Neutrophil (primary cell): ENCODE results near the gene MYO1A.
A peak's percentile ranks its signal among the peaks of the same experiment; 100 is the strongest.

ENCODE experiments used
- H3K27ac ChIP-seq: fragments of 200-600 bp; sonication (generic); 2 replicates; pipeline ENCODE4 v1.5.1; 2016; ENCODE audit warnings: mild to moderate bottlenecking, moderate library complexity
- H3K27me3 ChIP-seq: fragments of 200-600 bp; sonication (generic); 2 replicates; pipeline ENCODE4 v1.6.0; 2016; ENCODE audit warnings: mild to moderate bottlenecking
- H3K36me3 ChIP-seq: fragments of 200-600 bp; sonication (generic); 2 replicates; pipeline ENCODE4 v1.5.1; 2017
- H3K4me1 ChIP-seq, 2 experiments: fragments of 200-600 bp in 1 of 2; sonication (generic) in 1 of 2; 1 replicate in 1 of 2; 2 replicates in 1 of 2; pipeline versions ENCODE4 v1.5.1 to v1.6.1; 2013 to 2016; ENCODE audit warnings: low read depth in 1 of 2, low read length in 1 of 2, mild to moderate bottlenecking in 1 of 2, moderate library complexity in 1 of 2; ENCODE audit not compliant: control insufficient read depth in 1 of 2, insufficient read depth in 1 of 2
- H3K4me3 ChIP-seq, 2 experiments: fragments of 200-600 bp in 1 of 2; sonication (generic) in 1 of 2; 1 replicate in 1 of 2; 2 replicates in 1 of 2; pipeline ENCODE4 v1.5.1; 2013 to 2016; ENCODE audit warnings: low read depth in 1 of 2, low read length in 1 of 2, mild to moderate bottlenecking in 1 of 2, moderate library complexity in 1 of 2
- H3K9me3 ChIP-seq: fragments of 200-600 bp; sonication (generic); 2 replicates; pipeline ENCODE4 v1.5.1; 2016
- CTCF ChIP-seq: fragments of 200-600 bp; sonication (generic); IDR thresholded peaks from 2 replicates; pipeline ENCODE4 v1.5.1; 2016; ENCODE audit warnings: antibody characterized with exemption

The MYO1A gene

GRCh38 chr12:57001448-57001906, 48.5 kb downstream of the MYO1A start:
- Histone ChIP-seq H3K4me3 (no peak overlapping the region), H3K9me3 (no peaks in the 10 kb centered on the region), H3K27ac (no peak overlapping the region), H3K36me3 (peaks cover 22% of the 10 kb centered on the region), H3K4me1 (peaks cover 6 to 9% of the 10 kb centered on the region in 2 experiments), H3K27me3 (peaks cover 10% of the 10 kb centered on the region)
- TF ChIP-seq CTCF = peak; percentile 45

- H3K36me3 ChIP-seq = peaks cover 22% of the 10 kb centered on the region
- H3K4me3 ChIP-seq = no peak overlapping the region
- TF ChIP-seq CTCF = no peak
- peaks cover under 1% of the 10 kb centered on the region in 2 experiments for H3K4me1 ChIP-seq
- H3K27ac ChIP-seq = no peak overlapping the region
- H3K9me3 ChIP-seq = no peaks in the 10 kb centered on the region
- peaks cover 1% of the 10 kb centered on the region for H3K27me3 ChIP-seq
Observed at GRCh38 chr12:57000393-57000792, 49.5 kb downstream of the MYO1A start.

DNA sequence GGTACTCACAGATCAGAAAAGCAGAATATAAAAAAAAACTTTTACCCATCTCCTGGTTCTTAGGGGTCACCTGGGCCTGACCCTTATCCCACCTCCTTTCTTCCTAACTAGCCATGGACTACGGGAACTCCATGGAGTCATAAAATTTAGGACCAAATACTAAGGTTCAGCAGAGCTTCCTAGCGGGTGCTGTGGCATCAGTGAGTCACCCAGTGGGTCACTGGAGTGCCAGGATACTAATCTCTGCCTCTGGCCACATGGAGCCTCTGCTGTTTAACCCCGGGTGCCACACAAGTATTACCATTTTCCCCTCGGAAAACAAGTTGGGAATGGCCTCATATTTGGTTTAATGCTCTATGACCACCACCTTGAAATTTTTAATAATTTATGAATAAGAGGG, 50.5 kb downstream of the MYO1A start:
- H3K27me3 ChIP-seq = no peaks in the 10 kb centered on the region
- H3K4me1 ChIP-seq = no peaks in the 10 kb centered on the region
- H3K9me3 ChIP-seq = no peaks in the 10 kb centered on the region
- TF ChIP-seq CTCF = no peak
- peaks cover 22% of the 10 kb centered on the region for H3K36me3 ChIP-seq
- H3K27ac ChIP-seq = no peak overlapping the region
- no peak overlapping the region for H3K4me3 ChIP-seq

DNA sequence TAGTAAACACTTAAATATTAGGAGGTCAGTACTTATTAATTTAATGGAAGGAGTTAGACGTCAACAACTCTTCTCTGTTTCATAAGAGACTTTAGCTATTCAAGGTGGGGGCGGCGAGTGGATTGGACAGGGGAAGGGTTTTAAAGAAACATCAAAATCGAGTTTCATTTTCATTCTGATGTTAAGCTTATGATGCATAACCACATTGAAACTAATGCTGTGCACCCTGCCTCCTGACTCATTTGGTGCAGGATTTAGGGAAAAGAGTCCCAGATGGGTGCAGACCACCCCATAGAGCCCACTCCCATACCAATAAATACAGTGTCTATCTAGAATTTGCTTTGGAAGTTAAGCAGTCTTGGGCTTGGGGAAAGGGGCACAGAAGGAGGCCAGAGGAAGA, 50.9 kb downstream of the MYO1A start:
- no peaks in the 10 kb centered on the region for H3K9me3 ChIP-seq
- H3K4me3 ChIP-seq = no peak overlapping the region
- no peak overlapping the region for H3K27ac ChIP-seq
- TF ChIP-seq CTCF = no peak
- H3K4me1 ChIP-seq = no peaks in the 10 kb centered on the region
- H3K27me3 ChIP-seq = no peaks in the 10 kb centered on the region
- H3K36me3 ChIP-seq = peaks cover 18% of the 10 kb centered on the region

- Histone ChIP-seq H3K27ac (no peak overlapping the region), H3K36me3 (peaks cover 11% of the 10 kb centered on the region), H3K4me3 (no peak overlapping the region), H3K9me3 (no peaks in the 10 kb centered on the region), H3K27me3 (no peaks in the 10 kb centered on the region), H3K4me1 (no peaks in the 10 kb centered on the region)
- no peak for TF ChIP-seq CTCF
Observed at GRCh38 chr12:56998316-56998715, 51.6 kb downstream of the MYO1A start.
